GM18526 (cell line): ENCODE data around the gene DNMBP.

Experiments
- POLR2A ChIP-seq: IDR thresholded peaks from 3 replicates; pipeline ENCODE4 v1.6.1; 2011; ENCODE audit not compliant: insufficient read length; ENCODE audit errors: extremely low read depth

DNMBP gene

GRCh38 chr10:100027416-100027815 lies 17.7 kb upstream of the DNMBP start:
- TF ChIP-seq POLR2A = no peak

DNA sequence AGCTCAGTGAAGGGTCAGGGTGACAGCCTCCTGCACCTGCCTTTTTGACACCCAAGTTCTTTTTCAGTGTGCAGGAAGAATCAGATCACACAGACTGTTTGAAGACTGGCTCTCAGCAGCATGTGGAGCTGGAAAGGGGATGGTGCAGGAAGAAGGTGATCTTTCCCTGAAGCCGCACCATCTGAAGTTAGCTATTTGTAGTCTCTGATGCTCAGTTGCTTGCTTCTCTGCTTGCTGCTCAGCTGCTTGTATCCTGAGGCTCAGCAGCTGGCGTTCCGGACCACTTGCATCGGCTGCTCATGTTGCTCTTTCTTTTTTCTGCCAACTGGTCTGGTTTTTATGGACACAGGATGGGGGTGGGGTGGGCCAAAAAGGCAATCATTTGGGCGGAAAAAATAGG lies 15.8 kb upstream of the DNMBP start:
- no peak for TF ChIP-seq POLR2A

GRCh38 chr10:100024748-100025147 lies 15.0 kb upstream of the DNMBP start:
- no peak for TF ChIP-seq POLR2A

- TF ChIP-seq POLR2A = no peak
These were observed 12.7 kb upstream of the DNMBP start for GRCh38 chr10:100022403-100022802.

- TF ChIP-seq POLR2A = no peak
These were observed 11.6 kb upstream of the DNMBP start for GRCh38 chr10:100021322-100021721.

DNA sequence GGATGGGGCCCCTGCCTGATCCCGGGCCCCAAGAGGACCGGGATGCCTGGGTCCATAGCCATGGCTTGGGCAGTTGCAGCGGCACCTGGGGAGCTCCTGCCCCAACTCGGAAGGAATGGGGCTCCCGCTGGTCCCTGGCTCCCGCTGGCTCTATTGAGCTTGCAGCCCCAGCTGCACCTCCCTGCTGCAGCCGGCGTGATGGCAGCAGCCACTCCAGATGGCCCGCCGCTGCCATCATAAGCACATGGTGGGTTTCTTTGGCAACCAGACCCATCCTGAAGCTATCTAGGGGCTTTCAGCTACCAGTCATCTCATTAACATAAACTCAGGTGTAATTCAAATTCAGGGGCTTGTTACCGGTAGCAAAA lies 11.1 kb upstream of the DNMBP start:
- no peak for TF ChIP-seq POLR2A

DNA sequence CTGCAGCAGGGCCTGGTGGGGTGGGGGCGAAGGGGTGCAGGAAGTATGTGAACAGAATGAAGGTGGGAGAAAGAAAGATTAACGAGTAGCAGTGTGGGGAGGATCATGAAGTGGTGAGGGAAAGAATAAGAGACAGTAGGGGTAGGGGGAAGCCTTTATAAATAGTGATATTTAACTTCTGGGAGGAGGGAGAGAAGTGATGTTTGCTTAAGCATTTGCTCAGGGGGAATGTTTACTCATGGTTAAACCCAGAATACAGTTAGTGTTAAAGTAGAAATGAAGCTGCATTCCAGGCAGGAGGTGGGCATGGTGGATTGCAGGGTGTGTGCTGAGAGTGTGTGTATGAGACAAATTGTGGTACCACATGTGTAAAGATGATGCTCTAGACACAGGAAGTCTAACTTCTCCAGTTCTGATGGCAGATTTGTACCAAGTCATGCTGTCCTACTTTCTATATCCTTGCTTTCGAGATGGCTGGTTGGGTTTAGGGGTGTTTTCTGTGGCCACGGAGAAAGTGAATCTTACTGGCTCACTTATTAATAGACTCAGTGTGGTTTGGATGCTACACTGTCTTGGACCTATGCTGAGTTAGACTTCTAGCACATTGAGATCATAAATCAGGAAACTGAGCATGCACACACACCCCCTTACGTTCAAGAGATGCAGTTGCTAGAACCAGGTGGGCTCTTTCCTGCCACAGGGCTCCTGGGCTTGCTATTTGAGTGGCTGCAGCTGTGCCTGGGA lies 10.6 kb upstream of the DNMBP start:
- TF ChIP-seq POLR2A = no peak

- no peak for TF ChIP-seq POLR2A
These were observed 10.0 kb upstream of the DNMBP start for GRCh38 chr10:100019787-100020141.

- TF ChIP-seq POLR2A = no peak
These were observed 4.5 kb upstream of the DNMBP start for GRCh38 chr10:100014071-100014762.

DNA sequence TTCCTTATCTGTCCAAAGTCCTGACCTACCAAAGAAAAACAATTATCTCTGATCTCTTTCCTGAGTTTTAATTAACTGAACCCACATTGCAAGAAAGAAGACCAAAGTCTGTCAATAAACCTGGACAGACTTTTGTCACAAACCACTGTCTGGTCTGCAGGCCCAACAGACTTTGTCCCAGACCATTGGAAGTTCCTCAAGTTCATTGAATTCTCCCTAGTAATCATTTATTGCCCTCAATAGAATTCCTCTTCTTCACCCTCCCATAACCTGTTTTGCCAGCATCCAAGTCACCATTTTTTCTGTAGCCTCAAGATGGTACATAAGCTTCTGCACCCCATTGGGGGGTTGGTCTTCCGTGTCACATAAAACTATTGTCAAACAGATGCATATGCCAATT lies 3.9 kb upstream of the DNMBP start:
- no peak for TF ChIP-seq POLR2A

- no peak for TF ChIP-seq POLR2A
These were observed 409 bp downstream of the DNMBP start for GRCh38 chr10:100009283-100009792.

- TF ChIP-seq POLR2A = no peak
These were observed 952 bp downstream of the DNMBP start for GRCh38 chr10:100008708-100009282.

DNA sequence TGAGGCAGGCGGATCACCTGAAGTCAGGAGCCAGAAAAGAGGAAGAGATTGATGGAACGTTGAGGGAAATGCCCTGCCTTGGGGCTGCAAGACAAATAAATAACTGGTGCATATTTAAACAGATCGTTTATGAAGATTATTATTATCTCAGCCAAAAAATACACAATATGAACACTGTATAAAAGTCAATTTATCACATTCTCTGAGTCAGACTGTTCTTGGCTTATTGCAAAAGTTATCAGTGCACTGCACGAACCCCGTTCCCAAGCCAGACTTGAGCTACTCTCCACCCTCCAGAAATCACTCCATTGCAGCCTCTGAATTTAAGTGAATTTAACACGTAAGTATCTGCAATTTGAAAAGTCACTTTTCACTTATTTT lies 1.6 kb downstream of the DNMBP start:
- TF ChIP-seq POLR2A = no peak

DNA sequence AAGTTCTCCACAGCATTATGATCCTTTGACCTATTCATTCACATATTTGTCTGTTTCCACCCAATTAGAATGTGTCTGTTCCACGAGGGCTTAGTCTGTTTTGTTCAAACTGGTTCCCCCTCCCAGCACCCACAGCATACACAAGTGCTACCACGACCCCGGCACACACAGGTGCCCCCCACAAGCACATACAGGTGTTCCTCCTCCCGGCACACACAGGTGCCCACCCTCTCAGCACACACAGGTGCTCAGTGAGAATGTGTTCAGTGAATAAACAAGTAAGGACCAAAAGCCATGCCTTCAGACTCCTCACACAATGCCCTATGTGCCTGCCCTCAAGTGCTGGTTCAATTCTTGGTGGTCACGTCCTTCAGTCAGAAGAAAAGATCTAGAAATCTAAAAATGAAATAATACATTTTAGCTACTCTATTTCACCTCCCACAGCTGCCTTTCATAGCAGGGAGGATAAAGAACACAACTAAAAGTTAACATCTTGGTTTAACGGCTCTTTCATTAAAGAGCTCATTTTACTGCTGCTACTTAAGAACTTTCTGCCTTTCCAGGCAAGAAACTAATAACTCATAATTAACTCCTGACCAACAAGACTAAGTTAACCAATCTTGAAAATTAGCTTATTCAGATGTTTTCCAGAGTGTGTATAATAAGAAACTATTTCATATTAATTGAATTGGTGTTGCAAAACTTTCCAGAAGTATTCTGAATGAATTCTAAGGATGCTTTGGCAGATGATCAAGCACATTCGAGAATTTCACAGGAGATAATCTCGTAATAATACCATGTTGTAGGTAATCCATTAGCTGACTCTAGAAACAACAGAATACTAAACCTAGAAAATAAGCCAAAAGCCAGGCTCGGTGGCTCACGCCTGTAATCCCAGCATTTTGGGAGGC lies 2.3 kb downstream of the DNMBP start:
- TF ChIP-seq POLR2A = no peak

DNA sequence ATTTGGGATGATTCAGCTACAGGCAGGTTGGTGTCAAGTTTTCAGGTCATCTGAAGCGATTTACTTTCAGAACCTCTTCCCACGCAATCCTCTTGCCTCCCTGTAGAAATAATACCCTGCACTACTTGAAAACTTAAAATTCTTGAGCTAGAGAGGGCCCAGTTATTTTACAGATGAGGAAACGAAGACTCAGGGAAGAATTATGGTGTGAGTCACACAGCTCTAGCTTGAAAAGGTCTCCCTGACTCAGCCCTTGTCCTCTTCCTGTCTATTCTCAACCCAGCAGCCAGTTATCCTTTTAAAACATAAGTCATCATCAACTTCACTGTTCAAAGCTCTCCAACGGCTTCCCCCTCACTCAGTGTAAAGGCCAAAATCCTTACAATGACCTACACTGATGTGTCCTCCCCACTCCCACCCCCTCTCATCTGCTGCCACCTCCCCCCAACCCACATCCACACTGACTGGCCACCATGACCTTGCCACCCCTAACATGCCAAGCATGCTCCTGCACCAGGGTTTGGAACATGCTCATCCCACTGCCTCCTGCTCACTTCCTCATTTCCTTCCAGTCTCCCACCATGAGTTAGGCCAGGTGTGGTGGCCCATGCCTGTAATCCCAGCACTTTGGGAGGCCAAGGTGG lies 3.4 kb downstream of the DNMBP start:
- no peak for TF ChIP-seq POLR2A

DNA sequence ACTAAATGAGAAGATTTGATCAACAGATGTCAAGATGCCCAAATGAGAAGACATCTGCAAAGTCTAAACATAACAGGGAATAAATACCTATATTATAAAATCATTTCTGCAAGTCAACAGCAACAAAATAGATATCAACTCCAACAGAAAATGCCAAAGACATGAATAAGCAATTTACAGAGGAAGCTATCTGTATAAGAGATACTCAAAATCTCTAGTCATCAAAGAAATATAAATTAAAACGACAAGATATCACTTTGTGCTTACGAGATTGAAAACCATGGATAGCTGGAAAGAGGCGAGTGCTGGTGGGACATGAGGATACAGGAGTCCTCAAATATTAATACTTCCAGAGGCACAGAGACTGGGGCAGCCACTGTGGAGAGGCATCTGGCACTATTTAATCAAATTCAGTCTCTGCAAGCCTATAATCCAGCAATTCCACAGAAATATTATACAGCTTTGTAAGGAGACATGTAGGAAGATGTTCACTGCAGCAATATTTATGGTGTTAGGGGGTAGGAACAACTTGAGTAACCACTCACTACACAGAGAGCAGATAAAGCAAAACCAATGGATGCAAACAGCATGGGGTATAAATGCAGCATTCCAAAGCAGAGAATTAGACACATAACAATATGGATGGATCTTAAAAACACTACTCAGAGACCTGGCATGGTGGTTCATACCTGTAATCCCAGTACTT lies 4.8 kb downstream of the DNMBP start:
- TF ChIP-seq POLR2A = no peak
